Left lung (tissue), 10 donors: Measurements from ENCODE around the gene CHIA. TPM values are rescaled to one million over a fixed set of nuclear protein-coding genes. Genes with fewer than 3 reads are reported as not detected.

Source experiments
- ATAC-seq: fragments of 200-7000 bp; cut with Tn5 transposase; one replicate; pipeline ENCODE4 v1.9.1; 2020; ENCODE audit warnings: moderate library complexity
- DNase-seq, 4 donors: peaks; one replicate each; pipeline ENCODE4 v3.0.0-alpha.2; 2013 to 2020
- H3K27ac ChIP-seq, 2 donors: fragments of 200-600 bp; sonication (generic) in 1 of 2; one replicate each; pipeline versions ENCODE4 v1.5.0 to v1.8.0; 2020 to 2021
- H3K27me3 ChIP-seq, 2 donors: fragments of 200-600 bp; sonication (generic) in 1 of 2; one replicate each; pipeline versions ENCODE4 v1.5.0 to v1.8.0; 2020 to 2021
- H3K36me3 ChIP-seq, 2 donors: fragments of 200-600 bp; sonication (generic) in 1 of 2; one replicate each; pipeline versions ENCODE4 v1.5.0 to v1.8.0; 2020 to 2021
- H3K4me1 ChIP-seq, 2 donors: fragments of 200-600 bp; one replicate each; pipeline ENCODE4 v1.8.0; 2021
- H3K4me3 ChIP-seq, 2 donors: fragments of 200-600 bp; sonication (generic) in 1 of 2; one replicate each; pipeline versions ENCODE4 v1.5.0 to v1.8.0; 2020 to 2021; ENCODE audit warnings: mild to moderate bottlenecking in 1 of 2
- H3K9me3 ChIP-seq, 2 donors: fragments of 200-600 bp; sonication (generic) in 1 of 2; one replicate each; pipeline versions ENCODE4 v1.5.0 to v1.8.0; 2020 to 2021
- intact Hi-C, 2 donors: fragments of 100-400 bp; cut with DNase I; formaldehyde crosslinking; loops; one replicate each; pipeline versions ENCODE4 v1.11.2 to v1.14.2; 2022
- polyA plus RNA-seq, 6 donors: library from polyadenylated mRNA; unstranded; fragments of 120-200 nt; gene quantifications; one replicate each; pipeline ENCODE4 v1.2.1, GENCODE V29; 2013; ENCODE audit not compliant: insufficient read length in 6 of 6
- total RNA-seq, 2 donors: library from RNA; stranded (reverse); fragmentation: NEBNext Ultra II Directional; extraction: Animal tissue kit (Norgen Biotek cat#: 25700); gene quantifications; one replicate each; pipeline ENCODE4 v1.2.1, GENCODE V29; 2021
- TF ChIP-seq, protein P1 (sequence below), 2 donors: fragments of 200-600 bp; sonication (generic) in 1 of 2; IDR thresholded peaks; one replicate each; pipeline versions ENCODE4 v1.5.0 to v1.8.0; 2021; ENCODE audit warnings: antibody characterized with exemption in 2 of 2
- donor health status: DM: no; HTN: yes; CAD: no.
- donor health status: DM: no; HTN: no; CAD: no.

Gene CHIA
- total and polyA plus RNA-seq, 8 donors, result 1.1 to 10.2 (median 3.8) TPM; not detected in 1

GRCh38 chr1:111369645-111370044 is 79.0 kb downstream of the CHIA start:
- intact Hi-C loops, result no loop called here
- H3K4me3 ChIP-seq, result no peak overlapping the region
- ATAC-seq, result no peak

More at GRCh38 chr1:111369645-111370044, 79.0 kb downstream of the CHIA start:
- H3K36me3 ChIP-seq, result no peaks in the 10 kb centered on the region
- no peaks in the 10 kb centered on the region for H3K4me1 ChIP-seq
- H3K27me3 ChIP-seq, result peaks cover 0 to 28% of the 10 kb centered on the region in 2 donors
- TF ChIP-seq, protein P1, sequence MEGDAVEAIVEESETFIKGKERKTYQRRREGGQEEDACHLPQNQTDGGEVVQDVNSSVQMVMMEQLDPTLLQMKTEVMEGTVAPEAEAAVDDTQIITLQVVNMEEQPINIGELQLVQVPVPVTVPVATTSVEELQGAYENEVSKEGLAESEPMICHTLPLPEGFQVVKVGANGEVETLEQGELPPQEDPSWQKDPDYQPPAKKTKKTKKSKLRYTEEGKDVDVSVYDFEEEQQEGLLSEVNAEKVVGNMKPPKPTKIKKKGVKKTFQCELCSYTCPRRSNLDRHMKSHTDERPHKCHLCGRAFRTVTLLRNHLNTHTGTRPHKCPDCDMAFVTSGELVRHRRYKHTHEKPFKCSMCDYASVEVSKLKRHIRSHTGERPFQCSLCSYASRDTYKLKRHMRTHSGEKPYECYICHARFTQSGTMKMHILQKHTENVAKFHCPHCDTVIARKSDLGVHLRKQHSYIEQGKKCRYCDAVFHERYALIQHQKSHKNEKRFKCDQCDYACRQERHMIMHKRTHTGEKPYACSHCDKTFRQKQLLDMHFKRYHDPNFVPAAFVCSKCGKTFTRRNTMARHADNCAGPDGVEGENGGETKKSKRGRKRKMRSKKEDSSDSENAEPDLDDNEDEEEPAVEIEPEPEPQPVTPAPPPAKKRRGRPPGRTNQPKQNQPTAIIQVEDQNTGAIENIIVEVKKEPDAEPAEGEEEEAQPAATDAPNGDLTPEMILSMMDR (IDR thresholded peaks at IDR 0.05), result no peak
- no peak overlapping the region for H3K27ac ChIP-seq
- DNase-seq, result no peak
- no peaks in the 10 kb centered on the region for H3K9me3 ChIP-seq

Other genes starting within 250 kb of the CHIA start
- 10 to 100 TPM; 41.3 to 57.7 TPM for gene DRAM2, start 150.8 kb upstream of the CHIA start, total RNA-seq
- 10 to 100 TPM; 61.3 to 84.6 (median 72.8) TPM for gene DRAM2, start 150.8 kb upstream of the CHIA start, polyA plus RNA-seq
- 10 to 100 TPM; 40.4 to 54.2 TPM for gene CEPT1, start 150.6 kb upstream of the CHIA start, total RNA-seq
- 10 to 100 TPM; 51.3 to 66.3 (median 57.7) TPM for gene CEPT1, start 150.6 kb upstream of the CHIA start, polyA plus RNA-seq
- gene DENND2D, start 90.2 kb upstream of the CHIA start, total RNA-seq, result 10 to 100 TPM; 56.6 to 78.8 TPM
- 10 to 100 TPM; 19.5 to 28.6 (median 22.5) TPM for gene DENND2D, start 90.2 kb upstream of the CHIA start, polyA plus RNA-seq
- 100 to 1,000 TPM in 1 of 2 donors, 1 to 10 TPM in 1; 8.0 to 222 TPM for gene CHI3L2, start 63.1 kb upstream of the CHIA start, total RNA-seq
- under 1 TPM; 0.33 to 0.95 (median 0.44) TPM for gene CHI3L2, start 63.1 kb upstream of the CHIA start, polyA plus RNA-seq
- gene OVGP1, start 136.9 kb downstream of the CHIA start, total RNA-seq, result 1 to 10 TPM; 1.0 to 1.2 TPM
- 1 to 10 TPM; 3.8 to 8.8 (median 7.9) TPM for gene OVGP1, start 136.9 kb downstream of the CHIA start, polyA plus RNA-seq
- gene WDR77, start 158.4 kb downstream of the CHIA start, total RNA-seq, result 10 to 100 TPM; 18.9 to 35.2 TPM
- 10 to 100 TPM; 46.4 to 58.4 (median 50.4) TPM for gene WDR77, start 158.4 kb downstream of the CHIA start, polyA plus RNA-seq
- 100 to 1,000 TPM; 180 to 206 TPM for gene ATP5PB, start 158.6 kb downstream of the CHIA start, total RNA-seq
- gene ATP5PB, start 158.6 kb downstream of the CHIA start, polyA plus RNA-seq, result 100 to 1,000 TPM; 263 to 319 (median 289) TPM
- 10 to 100 TPM; 29.7 to 94.0 TPM for gene C1orf162, start 183.1 kb downstream of the CHIA start, total RNA-seq
- 1 to 10 TPM; 5.1 to 8.2 (median 7.2) TPM for gene C1orf162, start 183.1 kb downstream of the CHIA start, polyA plus RNA-seq
- gene ADORA3, start 212.8 kb downstream of the CHIA start, total RNA-seq, result 10 to 100 TPM; 10.8 to 11.0 TPM
- 1 to 10 TPM in 2 of 6 donors, under 1 TPM in 4; 0.45 to 1.0 (median 0.61) TPM for gene ADORA3, start 212.8 kb downstream of the CHIA start, polyA plus RNA-seq
- gene TMIGD3, start 212.8 kb downstream of the CHIA start, total RNA-seq, result 10 to 100 TPM in 1 of 2 donors, 1 to 10 TPM in 1; 9.0 to 27.0 TPM
- under 1 TPM; 0.14 to 0.98 (median 0.46) TPM for gene TMIGD3, start 212.8 kb downstream of the CHIA start, polyA plus RNA-seq